PC-3 (cell line): ENCODE data around the gene FAR1. TPM values are rescaled to one million over a fixed set of nuclear protein-coding genes. Genes with fewer than 3 reads are reported as not detected.
A peak's percentile ranks its signal among the peaks of the same experiment; 100 is the strongest.

Experiments used
- ATAC-seq: fragments of 200-7000 bp; cut with Tn5 transposase; 2 replicates; pipeline ENCODE4 v1.9.1; 2020; ENCODE audit warnings: mild to moderate bottlenecking, moderate library complexity
- BruUV-seq: library from RNA; stranded (reverse); fragments of 400-500 nt; replicated peaks from 2 replicates; lab custom pipeline; 2021; lab: Mats Ljungman, UMichigan
- CTCF ChIA-PET: fragments of 300-600 bp; sonication (Branson Sonifier 250); formaldehyde crosslinking; loops from one replicate; lab custom pipeline; 2022; ENCODE audit warnings: antibody characterized with exemption; lab: Charles Lee
- POLR2A ChIA-PET: fragments of 300-600 bp; sonication (Branson Sonifier 250); formaldehyde crosslinking; loops from one replicate; lab custom pipeline; 2022; ENCODE audit warnings: antibody characterized with exemption; ENCODE audit not compliant: unreplicated experiment; lab: Charles Lee
- DNase-seq: peaks from one replicate; pipeline ENCODE4 v3.0.0-alpha.2; 2015
- H2AFZ ChIP-seq: fragments of 300-600 bp; sonication (generic); 2 replicates; pipeline ENCODE4 v1.6.0; 2016; ENCODE audit warnings: antibody characterized with exemption, low read length
- H3F3A ChIP-seq: fragments of 300-600 bp; sonication (generic); one replicate; pipeline ENCODE4 v1.6.0; 2017; ENCODE audit warnings: antibody characterized with exemption, low read length, control low read depth, mild to moderate bottlenecking; ENCODE audit not compliant: unreplicated experiment
- H3K27ac ChIP-seq: fragments of 300-600 bp; sonication (generic); 2 replicates; pipeline ENCODE4 v1.5.1; 2016; ENCODE audit warnings: mild to moderate bottlenecking, low read length
- H3K27me3 ChIP-seq: fragments of 300-600 bp; sonication (generic); 2 replicates; pipeline ENCODE4 v1.6.1; 2016; ENCODE audit warnings: low read length, mixed read lengths
- H3K36me3 ChIP-seq: fragments of 300-600 bp; sonication (generic); 2 replicates; pipeline ENCODE4 v1.6.1; 2016; ENCODE audit warnings: low read depth, mixed run types, low read length, mixed read lengths
- H3K4me1 ChIP-seq: fragments of 300-600 bp; sonication (generic); 2 replicates; pipeline ENCODE4 v1.5.1; 2016; ENCODE audit warnings: low read length; ENCODE audit not compliant: insufficient read depth
- H3K4me2 ChIP-seq: fragments of 300-600 bp; sonication (generic); 2 replicates; pipeline ENCODE4 v1.6.0; 2016; ENCODE audit warnings: low read length
- H3K4me3 ChIP-seq: fragments of 300-600 bp; sonication (generic); 2 replicates; pipeline ENCODE4 v1.5.1; 2016; ENCODE audit warnings: mild to moderate bottlenecking, low read length, mixed read lengths
- H3K79me2 ChIP-seq: fragments of 300-600 bp; sonication (generic); 2 replicates; pipeline ENCODE4 v1.6.1; 2017; ENCODE audit warnings: low read length, mixed read lengths
- H3K9ac ChIP-seq: fragments of 300-600 bp; sonication (generic); 2 replicates; pipeline ENCODE4 v1.6.0; 2016; ENCODE audit warnings: mild to moderate bottlenecking, low read length
- H3K9me2 ChIP-seq: fragments of 300-600 bp; sonication (generic); replicated peaks from 2 replicates; pipeline ENCODE4 v1.6.1; 2016; ENCODE audit warnings: mixed run types, low read length, mixed read lengths
- H3K9me3 ChIP-seq: fragments of 300-600 bp; sonication (generic); 2 replicates; pipeline ENCODE4 v1.6.1; 2016; ENCODE audit warnings: low read length, mixed read lengths
- H4K20me1 ChIP-seq: fragments of 300-600 bp; sonication (generic); 2 replicates; pipeline ENCODE4 v1.6.1; 2016; ENCODE audit warnings: low read length, mixed read lengths
- CTCF ChIP-seq: fragments of 300-600 bp; sonication (generic); conservative IDR thresholded peaks from 2 replicates; pipeline ENCODE4 v1.5.1; 2017; ENCODE audit warnings: antibody characterized with exemption, low read depth, mild to moderate bottlenecking, low read length
- EZH2 ChIP-seq: fragments of 300-600 bp; sonication (generic); IDR thresholded peaks from one replicate; pipeline ENCODE4 v1.6.1; 2017; ENCODE audit warnings: antibody characterized with exemption, mild to moderate bottlenecking, low read length; ENCODE audit not compliant: unreplicated experiment
- EZH2phosphoT487 ChIP-seq: fragments of 300-600 bp; sonication (generic); IDR thresholded peaks from 2 replicates; pipeline ENCODE4 v1.6.1; 2018; ENCODE audit warnings: mild to moderate bottlenecking, antibody characterized with exemption, low read length, borderline replicate concordance
- intact Hi-C: fragments of 100-400 bp; cut with micrococcal nuclease; formaldehyde crosslinking; loops from 2 replicates; pipeline ENCODE4 v1.9.0; 2023
- total RNA-seq: library from RNA; depleted of rRNA; stranded (reverse); fragments of >200 nt; gene quantifications from 2 replicates; pipeline ENCODE4 v1.2.3, GENCODE V29; 2014

The FAR1 gene
- total RNA-seq, 1 experiment from 2014 or later, result 45.6 TPM

GRCh38 chr11:13666708-13667107 is 1.8 kb upstream of the FAR1 start:
- ATAC-seq (no peak), DNase-seq (no peak)
- Histone ChIP-seq H3K9me2 (no peaks in the 10 kb centered on the region), H3K4me1 (peaks cover 28% of the 10 kb centered on the region), H3K79me2 (peaks cover 32% of the 10 kb centered on the region), H3K4me2 (no peak overlapping the region), H3K9ac (no peak overlapping the region), H3K27me3 (no peaks in the 10 kb centered on the region), H3F3A (no peaks in the 10 kb centered on the region), H4K20me1 (peaks cover 19% of the 10 kb centered on the region; the same call in 1 of the 2 replicates), H3K27ac (no peak overlapping the region), H3K36me3 (no peaks in the 10 kb centered on the region), H3K4me3 (no peak overlapping the region), H2AFZ (no peak overlapping the region), H3K9me3 (no peaks in the 10 kb centered on the region)
- ChIA-PET POLR2A (interaction anchor here (0.6 kb wide), 1 partner anchor 102 kb away, joined by 3 read pairs; no protein-coding TSS in a partner anchor), CTCF (no interaction called here)
- intact Hi-C loops, result loop anchor here (10.0 kb wide), 3 partner anchors 198 to 392 kb away; partner anchors contain the start of genes BMAL1 and BTBD10
- no TSS peak for BruUV-seq
- TF ChIP-seq CTCF (no peak), EZH2 (no peak), EZH2phosphoT487 (no peak)

- no peaks in the 10 kb centered on the region for H3K9me2 ChIP-seq
- H3K9ac ChIP-seq, result peak overlapping the region; percentile 88; the same call in 1 of the 2 replicates
- H3K79me2 ChIP-seq, result peaks cover 37% of the 10 kb centered on the region
- no peaks in the 10 kb centered on the region for H3K9me3 ChIP-seq
- intact Hi-C loops, result loop anchor here (10.0 kb wide), 3 partner anchors 198 to 392 kb away; partner anchors contain the start of genes BMAL1 and BTBD10
- H3K36me3 ChIP-seq, result no peaks in the 10 kb centered on the region
- TF ChIP-seq CTCF, result no peak
- TF ChIP-seq EZH2, result no peak
- TF ChIP-seq EZH2phosphoT487, result no peak
- H2AFZ ChIP-seq, result peak overlapping the region; percentile 99
- peaks cover 23% of the 10 kb centered on the region; the same call in 1 of the 2 replicates for H4K20me1 ChIP-seq
- peak overlapping the region; percentile 98 for H3K4me2 ChIP-seq
- POLR2A ChIA-PET, result interaction anchor here (0.5 to 0.6 kb wide), 2 partner anchors 103 to 1081 kb away, joined by 3 to 5 read pairs; no protein-coding TSS in a partner anchor
- TSS peak; percentile 75 for BruUV-seq
- H3K27me3 ChIP-seq, result no peaks in the 10 kb centered on the region
- DNase-seq (no peak), ATAC-seq (no peak)
- no peaks in the 10 kb centered on the region for H3F3A ChIP-seq
- H3K4me3 ChIP-seq, result peak overlapping the region; percentile 92
- CTCF ChIA-PET, result no interaction called here
- H3K4me1 ChIP-seq, result peaks cover 28% of the 10 kb centered on the region
- H3K27ac ChIP-seq, result no peak overlapping the region
These were observed 1.2 kb upstream of the FAR1 start for GRCh38 chr11:13667245-13667644.

- intact Hi-C loops, result loop anchor here (10.0 kb wide), 3 partner anchors 197 to 393 kb away; partner anchors contain the start of genes BMAL1 and BTBD10
- POLR2A ChIA-PET, result interaction anchor here (0.5 kb wide), 1 partner anchor 1082 kb away, joined by 5 read pairs; no protein-coding TSS in a partner anchor
- no peak for DNase-seq
These were observed 720 bp upstream of the FAR1 start for GRCh38 chr11:13667795-13668101.

More at GRCh38 chr11:13667795-13668101, 720 bp upstream of the FAR1 start:
- Histone ChIP-seq H3K79me2 (peaks cover 42% of the 10 kb centered on the region), H3K9me2 (no peaks in the 10 kb centered on the region), H3K27ac (0 out of 2 replicates have a peak overlapping the region, but pooled peaks have one; percentile 28), H2AFZ (peak overlapping the region; percentile 99), H3K36me3 (no peaks in the 10 kb centered on the region), H3K9ac (peak overlapping the region; percentile 88), H3K9me3 (no peaks in the 10 kb centered on the region), H4K20me1 (peaks cover 25% of the 10 kb centered on the region; the same call in 1 of the 2 replicates), H3K4me2 (peak overlapping the region; percentile 98), H3F3A (no peaks in the 10 kb centered on the region), H3K4me3 (peak overlapping the region; percentile 92), H3K4me1 (peaks cover 31% of the 10 kb centered on the region), H3K27me3 (no peaks in the 10 kb centered on the region)
- TF ChIP-seq EZH2, result no peak
- TF ChIP-seq EZH2phosphoT487, result no peak
- no peak for TF ChIP-seq CTCF
- CTCF ChIA-PET, result no interaction called here
- no peak for ATAC-seq
- no TSS peak for BruUV-seq
